NCI-H526 (cell line): ENCODE measurements around the gene EYS.

Experiments
- DNase-seq, 2 experiments: peaks; one replicate each; lab custom pipeline; 2025; lab: John Stamatoyannopoulos, UW

Gene EYS

GRCh38 chr6:63734923-63735322 lies 1972.1 kb downstream of the EYS start:
- no peak for DNase-seq

- no peak for DNase-seq
Measured at GRCh38 chr6:63732336-63732735, 1974.7 kb downstream of the EYS start.

DNA sequence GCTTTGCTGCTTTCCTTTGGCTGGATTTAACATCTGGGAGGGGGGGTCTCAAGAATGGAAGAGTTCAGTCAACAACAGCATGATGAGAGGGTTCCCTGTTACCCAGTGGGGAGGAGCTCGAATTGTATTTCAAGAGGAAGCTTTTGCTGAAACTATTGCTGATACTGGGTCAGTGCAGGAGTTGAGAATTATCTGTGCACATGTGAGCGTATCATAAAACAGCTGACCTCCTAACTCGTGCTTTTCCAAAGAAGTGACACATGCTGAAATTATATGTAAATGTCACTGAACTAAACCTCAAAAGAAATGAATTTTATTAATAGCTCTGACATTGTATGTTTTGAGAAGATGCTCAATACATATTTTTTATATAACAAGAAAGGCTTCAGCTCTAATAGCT lies 1975.1 kb downstream of the EYS start:
- no peak for DNase-seq

DNA sequence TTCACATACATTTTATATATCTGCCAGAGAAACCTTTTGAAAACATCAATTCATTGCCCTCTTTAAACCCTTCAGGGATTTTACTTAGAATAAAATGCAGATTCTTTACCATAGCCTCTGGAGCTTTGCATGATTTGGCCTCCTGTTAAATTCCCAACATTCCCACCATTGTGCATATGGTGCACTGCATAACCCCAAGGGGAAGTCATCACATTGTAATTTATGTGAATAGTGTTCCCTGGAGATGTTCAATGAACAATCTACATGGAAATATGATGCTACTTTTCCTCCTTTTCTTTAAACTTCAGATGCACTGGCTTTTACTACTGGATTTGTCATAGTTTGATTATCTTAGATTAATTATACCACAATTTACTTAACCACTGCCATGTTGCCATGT lies 1976.7 kb downstream of the EYS start:
- DNase-seq = no peak

- DNase-seq = no peak
Measured at GRCh38 chr6:63724721-63725120, 1982.3 kb downstream of the EYS start.

- DNase-seq = no peak
Measured at GRCh38 chr6:63721181-63721580, 1985.8 kb downstream of the EYS start.

DNA sequence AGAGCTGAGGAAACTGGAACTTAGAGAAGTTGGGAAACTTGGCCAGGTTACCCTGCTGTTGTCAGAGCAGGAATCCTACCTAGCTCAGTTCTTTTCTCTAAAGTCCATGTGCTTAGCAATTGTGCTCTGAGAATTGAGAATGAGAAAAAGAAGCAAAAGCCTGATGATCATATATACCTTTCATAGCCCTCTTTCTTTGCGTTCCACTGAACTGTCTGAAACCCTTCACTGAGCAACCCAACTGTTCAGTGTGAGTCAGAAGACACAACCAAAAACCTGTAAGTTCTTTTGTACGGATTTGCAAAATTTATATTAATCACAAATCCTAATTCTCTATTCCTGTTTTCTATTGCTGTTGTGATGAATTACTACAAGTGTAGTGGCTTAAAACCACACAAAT lies 1990.9 kb downstream of the EYS start:
- no peak for DNase-seq

- no peak for DNase-seq
Measured at GRCh38 chr6:63714091-63714490, 1992.9 kb downstream of the EYS start.

GRCh38 chr6:63713332-63713731 lies 1993.7 kb downstream of the EYS start:
- no peak for DNase-seq

- no peak for DNase-seq
Measured at GRCh38 chr6:63709148-63709547, 1997.9 kb downstream of the EYS start.

GRCh38 chr6:63708631-63709030 lies 1998.4 kb downstream of the EYS start:
- no peak for DNase-seq

DNA sequence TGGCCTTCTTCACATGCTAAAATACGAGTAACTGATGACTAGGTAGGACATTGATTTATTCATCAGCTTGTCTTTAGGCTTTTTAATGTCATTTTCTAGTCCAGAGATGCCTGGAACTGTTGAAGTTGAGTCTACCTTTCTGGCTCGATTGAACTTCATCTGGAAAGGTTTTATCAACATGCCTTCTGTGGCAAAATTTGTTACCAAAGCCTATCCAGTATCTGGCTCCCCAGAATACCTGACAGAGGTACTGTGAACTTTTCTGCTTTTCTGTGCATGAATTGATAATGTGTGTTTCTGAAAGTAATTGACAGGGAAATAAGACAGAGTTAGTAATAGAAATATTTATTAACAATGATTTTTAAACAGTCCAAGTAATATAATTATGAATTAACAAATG lies 2000.4 kb downstream of the EYS start:
- DNase-seq = no peak

DNA sequence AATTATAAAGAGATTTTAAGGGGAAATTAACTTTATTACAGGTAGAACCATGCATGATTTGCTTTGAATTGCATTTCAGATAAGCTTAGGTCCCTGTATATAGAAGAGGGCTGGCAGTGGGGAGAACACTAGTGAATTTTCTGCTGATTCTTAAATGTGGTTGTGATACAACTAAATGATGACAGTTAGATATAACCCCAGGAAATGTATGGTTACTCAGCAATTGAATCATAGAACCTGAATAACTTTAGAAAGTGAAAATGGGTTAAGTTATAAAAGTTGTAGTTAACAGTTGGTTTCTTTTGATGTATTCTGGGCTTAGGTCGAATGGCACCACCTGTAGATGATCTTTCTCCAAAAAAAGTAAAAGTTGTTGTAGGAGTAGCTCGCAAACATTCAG lies 2001.3 kb downstream of the EYS start:
- no peak for DNase-seq

DNA sequence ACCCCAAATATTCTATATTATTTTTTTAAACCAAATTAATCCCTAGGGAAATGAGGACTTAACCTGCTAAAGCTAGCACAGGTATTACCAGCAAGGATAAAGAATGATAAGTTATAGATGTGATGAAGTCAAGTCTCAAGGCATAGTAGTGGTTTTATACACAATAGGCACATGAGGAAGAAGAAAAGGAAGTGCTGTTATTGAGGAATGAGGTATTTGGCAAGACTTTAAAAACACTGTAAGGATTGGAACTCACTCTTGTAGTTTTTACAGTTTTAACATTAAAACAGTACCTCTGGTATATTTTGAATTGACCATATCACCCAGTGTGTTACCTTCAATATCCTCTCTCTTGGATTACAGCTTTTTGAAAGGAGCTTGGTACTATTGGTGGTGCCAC lies 2016.8 kb downstream of the EYS start:
- no peak for DNase-seq

DNA sequence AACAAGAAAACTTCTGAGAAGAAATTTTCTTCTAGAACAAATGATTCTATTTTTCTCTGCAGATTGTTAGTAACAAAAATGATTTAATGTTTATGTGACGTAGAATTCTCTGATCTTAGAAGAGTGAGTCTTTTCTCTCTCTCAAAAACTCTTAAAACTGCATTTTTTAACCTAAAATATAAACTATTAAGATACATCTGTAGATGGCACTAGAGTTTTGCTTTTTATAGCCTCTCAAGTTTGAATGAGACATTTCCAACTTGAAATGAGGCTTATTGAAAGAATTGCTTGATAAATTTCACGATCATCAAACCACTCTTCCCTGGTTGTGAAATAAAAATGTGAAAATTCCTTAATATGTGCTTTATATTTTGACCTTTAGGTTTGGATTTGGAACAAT lies 2017.6 kb downstream of the EYS start:
- no peak for DNase-seq

- no peak for DNase-seq
Measured at GRCh38 chr6:63685446-63686379, 2021.3 kb downstream of the EYS start.

GRCh38 chr6:63683071-63683603 lies 2023.9 kb downstream of the EYS start:
- no peak for DNase-seq

DNA sequence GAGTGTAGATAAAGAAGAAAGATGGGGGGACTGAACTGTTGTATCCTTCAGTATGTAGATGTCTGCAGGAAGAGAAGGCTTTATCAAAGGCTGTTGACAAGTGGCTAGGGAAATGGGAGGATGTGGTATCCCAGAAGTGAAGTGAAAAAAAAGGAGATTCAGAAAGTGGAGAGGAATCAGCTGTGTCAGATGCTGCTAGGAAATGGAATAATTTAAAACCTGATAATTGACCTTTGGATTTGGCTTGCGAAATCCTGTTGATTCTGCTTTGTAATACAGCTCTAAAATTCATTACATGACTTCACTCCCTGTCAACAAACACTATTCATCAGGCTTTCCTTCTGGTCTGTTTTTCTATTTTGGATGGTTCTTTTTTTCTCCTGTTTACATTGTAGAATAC lies 2029.7 kb downstream of the EYS start:
- DNase-seq = no peak

- no peak for DNase-seq
Measured at GRCh38 chr6:63676412-63677114, 2030.5 kb downstream of the EYS start.

GRCh38 chr6:63675138-63675537 lies 2031.9 kb downstream of the EYS start:
- no peak for DNase-seq

DNA sequence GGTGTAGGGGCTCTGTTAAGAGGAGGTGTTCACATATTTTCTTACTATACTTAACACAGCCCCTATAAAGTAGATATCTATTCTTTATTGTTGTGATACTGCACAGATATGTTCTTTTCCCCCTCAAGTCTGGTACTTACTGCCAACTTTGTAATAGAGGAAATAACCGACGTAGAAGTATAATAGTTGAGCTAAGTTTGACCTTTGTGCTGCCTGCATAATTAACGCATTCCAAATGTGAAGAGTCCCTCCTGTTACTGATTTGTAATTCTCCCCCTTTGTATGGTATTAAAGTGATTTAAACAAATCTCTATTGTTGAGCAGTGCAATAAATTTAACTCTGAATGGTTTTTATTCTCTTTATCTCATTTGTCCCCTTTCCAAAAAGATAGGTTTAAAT lies 2032.4 kb downstream of the EYS start:
- no peak for DNase-seq

DNA sequence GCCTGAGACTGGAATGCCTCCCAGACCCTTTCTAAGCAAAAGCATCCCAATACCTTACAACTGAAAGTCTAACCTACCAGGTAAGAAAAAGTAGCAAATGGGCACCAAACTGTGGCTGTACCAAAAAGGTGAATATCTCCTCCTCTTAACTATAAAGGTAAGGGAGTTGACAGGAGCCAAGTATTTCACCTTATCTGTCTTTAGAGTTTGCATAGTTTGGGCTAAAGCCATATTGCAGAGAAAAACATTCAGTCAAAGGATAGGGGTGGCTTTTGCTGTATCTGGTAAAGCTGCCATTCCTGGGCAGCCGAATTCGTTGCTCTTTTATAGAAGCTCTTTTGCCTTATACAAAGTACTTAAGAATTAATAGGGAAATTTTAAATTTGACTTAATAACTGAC lies 2033.3 kb downstream of the EYS start:
- no peak for DNase-seq

- DNase-seq = no peak
Measured at GRCh38 chr6:63672582-63673129, 2034.4 kb downstream of the EYS start.
